Umbilical cord (tissue), 2 donors: ENCODE measurements around the gene ZFHX2. TPM values are rescaled to one million over a fixed set of nuclear protein-coding genes. Genes with fewer than 3 reads are reported as not detected.
A peak's percentile ranks its signal among the peaks of the same experiment; 100 is the strongest.

Source experiments
- DNase-seq: peaks from one replicate; pipeline ENCODE4 v3.0.0-alpha.2; 2015; ENCODE audit warnings: low spot score
- total RNA-seq: library from RNA; depleted of rRNA; stranded (reverse); fragments of >200 nt; gene quantifications from one replicate; pipeline ENCODE4 v1.2.3, GENCODE V29; 2014; ENCODE audit warnings: low replicate concordance; ENCODE audit not compliant: insufficient read depth

Gene ZFHX2
- total RNA-seq, 1 donor from 2014 or later: 0.96 TPM

- DNase-seq: no peak
Observed at GRCh38 chr14:23520899-23521533, 30.5 kb downstream of the ZFHX2 start.

- no peak for DNase-seq
Observed at GRCh38 chr14:23518709-23519108, 32.9 kb downstream of the ZFHX2 start.

- no peak for DNase-seq
Observed at GRCh38 chr14:23517650-23518326, 33.8 kb downstream of the ZFHX2 start.

- DNase-seq: no peak
Observed at GRCh38 chr14:23514644-23514957, 37.0 kb downstream of the ZFHX2 start.

- DNase-seq: no peak
Observed at GRCh38 chr14:23513818-23514643, 37.5 kb downstream of the ZFHX2 start.

GRCh38 chr14:23513005-23513817 lies 38.4 kb downstream of the ZFHX2 start:
- no peak for DNase-seq

GRCh38 chr14:23512156-23512555 lies 39.4 kb downstream of the ZFHX2 start:
- no peak for DNase-seq

- DNase-seq: peak; percentile 97
Observed at GRCh38 chr14:23494223-23494622, 57.3 kb downstream of the ZFHX2 start.

DNA sequence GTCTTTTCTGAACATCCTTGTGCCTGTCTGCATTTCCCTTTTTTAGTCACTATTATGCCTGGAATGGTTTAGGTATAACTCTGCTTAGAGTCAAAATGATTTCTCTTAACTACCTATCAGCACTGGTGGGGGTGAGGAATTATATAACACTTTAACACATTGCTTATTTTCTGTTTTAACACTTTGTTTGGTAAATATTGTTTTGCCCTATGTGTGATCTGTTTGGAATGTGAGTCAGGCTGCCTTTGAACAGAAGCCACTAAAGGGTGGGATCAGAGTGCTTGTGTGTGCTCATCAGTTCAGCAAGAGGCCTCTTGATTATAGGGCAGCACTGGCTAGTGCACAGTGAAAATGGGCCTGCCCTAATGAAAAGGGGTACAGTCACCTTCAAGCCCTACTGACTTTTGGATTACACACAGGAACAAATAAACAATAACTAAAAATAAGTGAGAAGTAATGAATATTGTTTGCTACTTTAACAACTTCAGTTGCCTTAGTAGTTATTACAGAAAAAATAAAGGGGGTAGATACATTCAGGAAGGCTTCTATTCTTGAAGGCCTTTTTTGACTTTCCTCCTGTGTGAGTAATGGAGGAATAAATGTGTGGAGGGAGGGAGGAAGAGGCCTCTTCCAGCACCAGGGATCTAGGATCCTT lies 58.8 kb downstream of the ZFHX2 start:
- DNase-seq: no peak

DNA sequence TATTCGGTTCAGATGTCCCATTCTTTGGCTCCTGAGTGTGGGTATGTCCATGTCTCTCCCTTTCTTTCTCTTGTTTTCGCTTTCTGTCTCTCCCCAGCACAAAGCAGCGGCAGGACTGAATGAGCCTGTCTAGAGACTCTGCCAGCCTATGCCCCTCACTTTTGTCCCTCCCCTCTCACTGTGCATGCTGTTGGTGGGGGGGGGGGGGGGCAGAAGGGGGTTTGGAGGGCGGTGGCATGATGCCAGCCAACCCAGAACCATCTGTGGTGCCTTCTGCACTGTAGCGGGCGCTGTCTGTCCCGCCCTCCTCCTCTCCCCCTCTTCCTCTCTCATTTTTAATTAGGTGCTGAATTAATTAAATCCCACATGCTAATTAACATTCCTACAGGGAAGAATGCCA lies 64.3 kb downstream of the ZFHX2 start:
- DNase-seq: no peak

DNA sequence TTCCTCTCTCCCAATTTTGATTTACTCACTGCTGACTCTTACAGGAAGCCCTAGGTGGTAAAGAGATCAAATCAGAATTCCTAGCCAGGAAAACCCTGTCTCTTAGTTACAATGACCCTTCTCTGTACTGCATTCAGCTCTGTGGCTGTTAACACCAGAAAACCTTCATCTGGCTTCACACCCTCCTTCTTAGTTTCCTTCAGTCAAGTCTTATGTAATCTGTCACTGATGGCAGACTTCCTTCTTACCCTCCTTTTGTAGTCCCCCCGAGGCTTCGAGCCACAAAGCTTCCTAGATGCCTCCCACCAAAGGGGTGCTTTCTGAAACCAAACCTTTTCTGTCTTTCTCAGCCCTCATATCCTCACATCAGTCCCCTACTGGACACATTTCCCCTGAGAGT lies 65.5 kb downstream of the ZFHX2 start:
- DNase-seq: no peak

DNA sequence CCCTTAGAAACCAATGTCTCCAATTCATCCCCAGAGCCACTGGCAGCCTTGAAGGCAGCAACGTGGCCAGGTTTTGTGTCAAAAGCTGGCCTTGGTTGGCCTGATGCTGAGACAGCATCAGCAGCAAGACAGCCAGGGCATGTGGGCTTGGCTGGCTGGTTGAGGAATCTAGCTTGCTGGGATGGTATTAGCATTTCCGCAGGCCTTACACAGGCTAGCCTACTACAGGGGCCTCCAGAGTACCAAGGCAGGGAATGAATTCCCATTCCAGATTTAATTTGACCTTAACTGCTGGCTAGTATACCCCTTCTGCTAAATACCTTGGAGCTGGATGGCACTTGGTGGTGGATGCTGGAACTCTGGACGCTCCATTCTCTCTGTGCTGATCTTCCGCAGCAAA lies 66.2 kb downstream of the ZFHX2 start:
- DNase-seq: no peak

DNA sequence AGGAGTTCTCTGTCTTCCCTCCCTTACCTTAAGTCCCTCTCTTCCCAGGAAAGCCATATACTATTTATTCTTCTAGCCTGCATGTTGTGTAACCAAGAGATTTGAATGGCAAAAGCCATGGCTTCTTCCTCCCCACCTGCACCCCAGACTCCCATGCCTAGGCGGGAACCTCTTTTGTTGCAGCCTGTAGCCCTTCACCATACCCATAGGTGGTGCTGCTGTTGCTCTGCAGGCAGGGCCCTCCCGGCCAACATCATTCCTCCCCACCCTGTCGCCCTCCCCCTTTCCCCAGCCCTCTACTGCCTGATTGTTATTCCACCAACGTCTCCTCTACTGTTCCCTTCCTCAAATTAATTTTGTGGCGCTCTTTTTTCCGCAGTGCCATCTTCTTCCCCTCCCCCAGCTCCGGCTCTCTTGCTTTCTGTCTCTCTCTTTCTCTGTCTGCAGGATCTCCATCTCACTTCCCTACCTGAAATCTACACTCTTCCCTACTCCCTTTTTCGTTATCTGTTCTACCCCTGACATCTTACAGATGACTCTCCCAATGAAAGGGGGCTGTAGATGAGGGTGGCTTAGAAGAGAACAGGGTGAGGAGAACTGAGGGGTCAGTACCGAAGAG lies 68.2 kb downstream of the ZFHX2 start:
- peak; percentile 10 for DNase-seq

GRCh38 chr14:23482823-23483148 lies 68.8 kb downstream of the ZFHX2 start:
- no peak for DNase-seq

- DNase-seq: no peak
Observed at GRCh38 chr14:23481979-23482822, 69.4 kb downstream of the ZFHX2 start.

GRCh38 chr14:23481362-23481970 lies 70.1 kb downstream of the ZFHX2 start:
- DNase-seq: no peak

GRCh38 chr14:23478109-23478759 lies 73.3 kb downstream of the ZFHX2 start:
- peak; percentile 86 for DNase-seq

GRCh38 chr14:23470947-23471346 lies 80.6 kb downstream of the ZFHX2 start:
- DNase-seq: no peak
